ENCODE measurements around the gene CPNE4.

The CPNE4 gene

DNA sequence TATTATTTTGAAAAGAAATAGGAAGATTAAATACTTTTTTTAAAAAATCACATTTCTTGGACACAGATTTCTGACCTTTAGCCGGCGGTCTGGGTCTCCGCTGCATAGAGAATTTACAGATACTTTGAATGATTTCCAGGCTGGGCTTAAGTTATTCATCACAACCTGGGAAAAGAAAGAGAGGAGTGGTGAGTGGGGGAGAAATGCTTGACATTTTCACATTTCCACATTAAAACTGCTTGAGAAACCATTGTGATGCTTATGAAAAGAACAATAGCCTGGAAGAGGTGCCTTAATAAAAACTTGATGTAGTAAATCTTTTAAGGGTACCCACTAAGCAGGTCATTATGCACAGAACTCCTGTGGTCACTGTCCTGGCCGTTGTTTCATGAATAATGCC, 365.2 kb downstream of the CPNE4 start:
- no peak for DNase-seq

DNA sequence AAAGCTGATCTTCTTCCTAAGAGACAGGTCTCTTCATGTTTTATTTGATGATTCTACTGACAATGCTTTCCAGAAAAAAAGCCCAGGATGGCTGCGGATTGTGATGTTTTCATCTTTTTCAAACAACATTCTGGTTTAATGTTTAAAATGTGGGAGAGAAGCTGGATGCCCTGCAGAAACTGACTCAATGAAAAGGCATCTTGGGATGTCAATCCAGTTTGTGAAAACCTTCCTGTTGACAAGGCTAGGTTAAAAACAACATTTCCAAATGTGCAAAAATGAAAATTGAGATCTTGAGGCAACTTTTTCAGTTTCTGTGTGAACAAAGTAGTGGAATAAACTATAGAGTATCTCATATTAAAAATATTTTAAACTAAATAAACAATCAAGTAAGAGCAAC, 376.0 kb downstream of the CPNE4 start:
- DNase-seq: no peak

DNA sequence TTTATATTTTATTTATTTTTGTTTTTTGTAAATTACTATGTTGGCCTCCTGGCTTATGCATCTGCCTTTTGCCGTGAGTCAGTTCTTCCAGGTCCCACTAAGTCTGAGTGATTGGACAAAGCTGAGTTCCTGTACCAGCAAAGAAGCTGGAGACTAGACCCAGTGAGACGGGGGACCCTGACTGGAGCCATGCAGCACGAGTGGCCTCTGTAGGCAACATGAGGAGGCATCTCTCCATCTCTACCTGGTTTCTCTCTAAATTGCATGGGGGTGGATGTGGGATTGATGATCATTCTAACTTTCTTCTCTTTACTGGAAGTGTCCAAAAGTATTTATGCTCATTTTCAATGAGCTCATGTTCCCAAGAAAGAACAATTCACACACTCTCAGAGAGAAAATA, 376.7 kb downstream of the CPNE4 start:
- no peak for DNase-seq

DNA sequence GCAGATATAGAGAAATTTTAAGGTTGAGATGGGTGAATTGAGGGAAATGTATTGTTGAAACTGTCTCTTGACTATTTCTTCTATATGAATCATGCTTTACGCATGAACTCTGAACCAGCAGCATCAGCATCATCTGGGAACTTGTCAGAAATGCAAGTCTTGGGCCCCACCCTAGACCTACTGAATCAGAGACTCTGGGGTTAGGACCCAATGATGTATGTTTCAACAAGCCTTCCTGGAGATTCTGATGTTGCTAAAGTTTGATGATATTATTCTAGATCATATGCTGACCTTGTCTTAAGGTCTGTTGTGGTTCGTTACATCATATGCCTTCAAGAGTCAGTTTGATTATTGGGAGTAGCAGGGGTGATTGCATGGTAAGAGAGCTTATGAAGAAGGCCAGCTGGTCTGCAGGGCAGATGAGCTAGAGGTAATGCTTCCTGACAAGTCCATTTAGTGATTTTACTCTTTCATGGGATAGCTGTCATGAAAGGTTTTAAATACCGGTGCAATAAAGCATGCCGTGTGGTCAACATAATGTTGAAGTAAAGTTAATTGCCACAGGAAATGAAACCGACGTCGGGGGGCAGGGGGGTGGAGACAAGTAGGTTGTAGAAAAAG, 379.6 kb downstream of the CPNE4 start:
- no peak for DNase-seq

DNA sequence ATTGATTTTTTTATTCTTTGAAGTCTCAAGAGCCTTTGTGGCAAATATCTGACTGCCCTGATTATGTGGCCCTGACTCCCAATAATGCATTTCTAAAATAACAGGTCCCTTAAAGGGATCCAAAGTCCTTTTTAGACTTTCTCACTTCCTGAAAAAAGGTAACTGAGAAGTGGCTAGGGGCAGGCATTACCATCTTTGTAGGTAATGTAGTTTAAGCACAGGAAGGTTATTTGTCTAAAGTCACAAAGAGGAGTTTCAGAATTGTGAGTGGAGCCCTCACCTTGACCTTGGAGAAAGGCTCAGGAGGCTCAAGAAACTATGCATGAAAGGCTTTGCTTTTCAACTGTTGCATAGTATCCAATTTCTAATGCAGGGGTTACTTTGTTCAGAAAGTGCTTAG, 389.2 kb downstream of the CPNE4 start:
- no peak for DNase-seq

DNA sequence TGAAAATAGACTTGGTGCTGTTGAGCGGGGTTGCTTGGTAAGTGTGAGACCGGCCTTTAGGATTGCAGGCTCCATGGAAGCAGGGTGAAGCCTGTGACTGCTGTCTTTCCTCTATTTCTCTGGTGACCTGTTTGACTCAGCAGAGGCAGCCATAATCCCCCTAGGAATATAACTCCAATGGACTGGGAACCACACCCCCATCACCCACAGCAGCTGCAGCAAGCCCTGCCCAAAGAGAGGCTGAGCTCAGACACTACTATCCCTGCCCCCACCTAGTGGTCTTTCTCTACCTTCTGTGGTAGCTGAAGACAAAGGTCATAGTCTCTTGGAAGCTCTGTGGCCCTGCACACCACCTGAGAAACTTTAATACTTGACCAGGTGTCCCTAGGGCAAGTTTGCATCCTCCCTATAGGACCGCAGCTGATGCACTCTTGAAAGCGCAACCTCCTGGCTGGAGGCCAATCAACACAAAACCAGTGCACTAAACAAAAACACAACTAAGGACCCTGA, 398.5 kb downstream of the CPNE4 start:
- no peak for DNase-seq

GRCh38 chr3:131630807-131631206, 404.0 kb downstream of the CPNE4 start:
- DNase-seq: no peak

DNA sequence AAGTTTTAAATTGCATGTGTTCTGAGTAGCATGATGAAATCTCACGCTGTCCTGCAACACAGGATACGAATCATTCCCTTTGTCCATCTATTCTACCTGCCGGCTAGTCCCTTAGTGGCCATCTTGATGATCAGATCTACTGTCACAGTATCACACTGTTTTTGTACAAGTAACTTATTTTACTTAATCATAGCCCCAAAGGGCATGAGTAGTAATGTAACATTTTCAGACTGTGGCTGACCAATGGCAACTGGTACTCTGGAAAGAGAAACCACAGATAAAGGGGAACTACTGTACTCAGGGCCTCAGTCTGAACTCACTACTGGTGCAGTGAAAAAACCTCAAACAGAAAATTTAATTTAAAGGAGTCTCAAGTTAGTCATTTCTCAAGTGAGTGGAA, 404.7 kb downstream of the CPNE4 start:
- no peak for DNase-seq

DNA sequence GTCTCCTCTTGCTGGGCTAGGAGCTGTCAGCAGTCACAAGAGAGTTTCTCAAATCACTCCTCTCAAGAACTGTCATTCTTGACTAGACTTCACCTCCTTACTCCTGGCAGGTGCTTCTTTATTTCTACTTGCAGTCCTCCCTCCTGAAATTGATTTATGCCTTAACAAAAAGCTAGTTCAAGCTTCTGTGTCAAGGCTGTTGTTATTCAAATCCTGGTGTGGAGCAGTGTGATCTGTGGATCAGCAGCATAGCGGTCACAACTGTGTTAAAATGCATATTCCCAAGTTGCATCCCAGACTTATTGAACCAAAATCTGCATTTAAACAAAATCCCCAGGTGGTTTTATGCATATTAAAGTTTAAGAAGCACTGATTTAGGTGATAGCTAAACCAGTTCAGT, 411.4 kb downstream of the CPNE4 start:
- no peak for DNase-seq

GRCh38 chr3:131622726-131623125, 412.1 kb downstream of the CPNE4 start:
- no peak for DNase-seq

GRCh38 chr3:131620977-131621376, 413.8 kb downstream of the CPNE4 start:
- DNase-seq: no peak

DNA sequence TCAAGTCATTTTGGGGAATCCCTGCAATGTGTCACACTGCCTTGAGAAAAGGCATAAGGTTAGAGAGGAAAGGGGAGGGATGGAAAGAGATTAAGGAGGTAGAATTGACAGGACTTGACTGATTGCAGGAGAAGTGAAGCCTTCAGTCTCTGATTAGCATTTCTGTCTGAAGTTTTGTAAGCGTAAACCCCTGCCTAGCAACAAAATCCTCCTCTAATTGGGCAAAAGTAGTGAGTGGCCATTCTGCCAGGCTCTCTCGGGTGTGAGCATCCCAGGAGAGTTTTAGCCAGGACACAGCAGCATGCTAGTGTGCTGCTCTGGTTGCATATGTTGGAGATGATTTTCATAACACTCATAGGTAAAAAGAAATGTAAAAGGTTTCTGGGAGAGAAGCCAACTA, 415.0 kb downstream of the CPNE4 start:
- no peak for DNase-seq

DNA sequence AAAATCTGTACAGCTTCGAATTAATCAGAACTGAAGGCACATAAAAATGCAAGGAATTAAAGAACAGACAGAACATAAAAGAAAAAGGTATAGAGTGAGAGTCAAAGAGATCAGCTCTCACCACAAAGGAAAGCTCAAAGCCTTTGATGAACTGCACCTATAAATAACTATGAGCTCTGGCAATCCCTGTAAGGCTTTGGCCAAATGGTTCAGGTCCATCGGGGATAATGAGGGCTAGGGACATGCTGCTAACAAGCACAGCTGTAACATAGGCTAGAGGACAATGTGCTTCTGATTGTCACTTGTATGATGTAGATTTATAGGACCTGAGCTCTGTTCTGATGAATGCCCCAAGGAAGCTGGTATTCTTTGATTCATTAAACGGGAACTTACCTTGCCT, 418.1 kb downstream of the CPNE4 start:
- DNase-seq: no peak

DNA sequence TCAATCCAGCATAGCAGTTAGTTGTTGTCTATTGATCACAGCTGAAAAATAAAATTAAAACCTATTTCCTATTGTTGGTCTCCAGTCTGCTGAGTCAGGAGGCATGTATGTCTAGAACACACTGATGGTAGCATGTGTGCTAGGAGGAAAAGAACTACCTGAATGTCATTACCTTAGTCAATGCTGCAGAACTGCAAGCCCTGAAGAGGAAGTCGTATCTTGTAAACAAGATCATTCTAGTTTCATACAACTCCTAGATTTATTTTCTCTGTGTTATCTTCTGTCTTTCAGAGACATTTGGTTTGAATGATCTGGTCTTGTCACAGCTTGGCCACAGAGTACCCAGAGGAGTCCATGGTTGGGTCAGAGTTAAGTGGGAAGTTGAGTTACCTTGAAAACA, 422.1 kb downstream of the CPNE4 start:
- DNase-seq: no peak

DNA sequence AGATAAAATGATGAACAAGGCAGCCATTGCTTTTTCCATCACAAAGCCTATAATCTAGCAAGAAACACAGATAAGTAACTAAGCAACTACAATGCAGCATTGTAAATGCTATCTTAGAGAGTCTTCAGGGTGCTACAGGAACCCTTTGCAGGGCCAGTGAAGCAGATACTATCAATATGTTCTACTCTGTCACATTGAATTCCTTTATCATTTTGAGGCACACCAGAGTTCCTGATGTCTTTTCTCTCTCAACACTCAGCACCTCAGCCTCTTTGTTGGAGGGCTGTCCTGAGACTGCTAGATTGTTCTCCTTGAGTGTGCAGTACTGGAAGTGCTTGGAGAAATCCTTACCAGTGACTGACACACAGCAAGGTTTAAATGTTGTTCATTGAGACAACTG, 424.6 kb downstream of the CPNE4 start:
- no peak for DNase-seq

DNA sequence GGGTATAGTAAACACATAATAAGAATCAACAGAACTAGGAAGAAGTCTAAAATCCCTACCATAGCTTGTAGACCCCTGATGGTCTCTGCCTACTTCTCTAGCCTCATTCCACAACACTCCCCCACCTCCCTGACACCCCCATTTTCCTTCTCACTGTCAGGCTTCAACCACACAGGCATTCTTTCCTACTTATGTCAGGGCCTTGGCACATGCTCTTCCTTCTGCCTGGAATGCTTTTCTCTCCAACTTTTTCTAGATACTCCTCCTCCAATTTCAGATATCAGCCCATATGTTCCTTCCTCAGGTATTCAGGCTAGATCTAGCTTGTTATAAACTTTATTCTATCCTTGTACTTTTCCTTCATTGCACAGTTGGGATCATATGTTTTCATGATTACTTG, 426.1 kb downstream of the CPNE4 start:
- no peak for DNase-seq

- DNase-seq: no peak
These were observed 426.5 kb downstream of the CPNE4 start for GRCh38 chr3:131608296-131608695.

DNA sequence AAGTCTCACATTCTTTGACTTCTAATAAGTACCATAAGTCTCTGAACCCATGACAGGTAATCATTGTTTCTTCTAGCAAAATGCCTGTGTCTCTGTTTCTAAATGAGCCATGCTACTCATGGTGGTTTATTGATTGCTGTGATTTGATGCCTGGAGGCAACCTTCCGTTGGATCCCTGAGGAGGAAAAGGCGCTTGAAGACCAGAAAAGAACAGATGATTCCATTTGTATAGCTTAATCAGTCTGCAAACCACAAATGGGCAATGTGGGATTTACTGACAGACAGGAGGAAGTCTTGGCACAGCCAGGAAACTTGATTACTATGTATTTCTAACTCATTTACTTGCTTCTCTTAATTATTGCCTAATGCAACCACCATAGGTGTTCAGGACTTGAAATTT, 428.9 kb downstream of the CPNE4 start:
- DNase-seq: no peak

DNA sequence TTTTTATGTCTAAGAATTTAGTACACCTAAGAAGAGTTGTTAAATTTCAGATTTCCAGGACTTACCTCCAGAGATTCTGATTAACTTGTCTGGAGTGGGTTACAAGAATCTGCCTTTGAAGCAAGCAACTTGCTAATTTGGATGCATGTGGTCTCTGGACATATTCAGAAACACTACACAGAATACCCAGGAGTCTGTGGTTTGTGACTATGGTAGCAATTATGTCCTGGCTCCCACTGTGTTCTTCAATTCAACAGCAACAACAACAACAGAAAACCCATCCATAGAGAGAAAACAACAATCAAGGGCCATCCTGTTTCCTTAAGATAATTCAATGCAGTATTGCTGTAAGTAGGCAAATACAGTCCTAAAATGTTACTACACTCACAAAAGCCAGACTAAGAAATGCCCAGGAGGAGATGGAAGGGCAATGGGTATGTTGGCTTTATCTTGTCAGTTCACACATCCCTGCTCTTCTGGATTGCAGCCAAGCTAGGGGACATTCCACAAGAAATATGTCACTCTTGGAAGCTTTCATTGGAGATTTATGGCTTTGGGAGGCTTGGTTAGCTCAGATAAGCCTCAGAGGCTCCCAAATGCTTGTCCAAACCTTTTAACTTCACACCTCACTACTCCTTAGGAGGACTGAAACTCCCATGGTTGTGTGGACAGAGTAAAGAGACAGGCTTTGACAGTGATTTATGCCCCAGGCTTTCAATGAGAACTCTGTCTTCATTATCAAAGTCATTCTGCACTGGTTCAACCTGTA, 432.6 kb downstream of the CPNE4 start:
- DNase-seq: no peak

- no peak for DNase-seq
These were observed 437.0 kb downstream of the CPNE4 start for GRCh38 chr3:131597816-131598215.

- DNase-seq: no peak
These were observed 437.9 kb downstream of the CPNE4 start for GRCh38 chr3:131596884-131597283.

GRCh38 chr3:131591394-131592014, 443.3 kb downstream of the CPNE4 start:
- no peak for DNase-seq

DNA sequence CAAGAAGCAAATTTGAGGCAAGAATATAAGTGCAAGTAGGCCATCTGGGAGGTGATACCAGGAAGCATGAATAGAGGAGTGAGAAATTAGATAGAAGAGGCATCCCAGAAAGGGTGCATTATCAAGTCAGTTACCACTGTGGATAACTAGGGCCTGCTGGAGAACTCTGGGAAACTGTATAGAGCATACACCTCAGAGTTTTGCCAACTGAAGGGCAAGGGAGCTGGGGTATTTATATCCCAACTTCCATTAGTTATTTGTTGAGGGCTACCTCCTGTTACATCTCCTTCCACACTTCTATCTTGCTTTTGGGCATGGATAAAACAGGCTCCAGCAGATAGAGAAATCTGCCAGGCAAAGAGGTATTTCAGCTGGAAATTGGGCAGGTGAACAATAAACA, 448.5 kb downstream of the CPNE4 start:
- no peak for DNase-seq

- DNase-seq: no peak
These were observed 452.4 kb downstream of the CPNE4 start for GRCh38 chr3:131582438-131582837.
